HUES64 (cell line): ENCODE results near the gene CCL28.
"Not testable (repeated sequence)": the region's sequence is repeated elsewhere in the genome, so short reads cannot be mapped to it uniquely, and the experiment has no call there.

Experiments
- H3K27ac ChIP-seq: 2 replicates; pipeline ENCODE4 v1.7.0; 2013; ENCODE audit warnings: low read depth, low read length, inconsistent platforms
- H3K27me3 ChIP-seq: 2 replicates; pipeline ENCODE4 v1.6.1; 2013; ENCODE audit warnings: mild to moderate bottlenecking, low read length; ENCODE audit not compliant: insufficient read depth
- H3K36me3 ChIP-seq: 2 replicates; pipeline ENCODE4 v1.6.1; 2013; ENCODE audit warnings: mild to moderate bottlenecking, low read length; ENCODE audit not compliant: insufficient read depth
- H3K4me1 ChIP-seq: 2 replicates; pipeline ENCODE4 v1.6.1; 2013; ENCODE audit warnings: mild to moderate bottlenecking, low read length, moderate library complexity; ENCODE audit not compliant: insufficient read depth
- H3K4me3 ChIP-seq: 2 replicates; pipeline ENCODE4 v1.5.1; 2013; ENCODE audit warnings: mild to moderate bottlenecking, low read length, moderate library complexity
- H3K9ac ChIP-seq: 2 replicates; pipeline ENCODE4 v1.6.1; 2013; ENCODE audit warnings: mild to moderate bottlenecking, low read depth, low read length
- H3K9me3 ChIP-seq: 2 replicates; pipeline ENCODE4 v1.6.1; 2013; ENCODE audit warnings: low read depth, low read length; ENCODE audit not compliant: insufficient read depth
- WGBS: fragments of 150-250, 120-280 bp; methylation state at CpG from one replicate; pipeline ENCODE4 v1.1.7; 2013; ENCODE audit warnings: missing lambda C conversion rate; 5-methylcytosine and 5-hydroxymethylcytosine counted together

Gene CCL28

GRCh38 chr5:43369651-43370050 is 42.5 kb downstream of the CCL28 start:
- no peak overlapping the region for H3K4me3 ChIP-seq
- H3K9me3 ChIP-seq, result peaks cover 20% of the 10 kb centered on the region
- no peak overlapping the region for H3K9ac ChIP-seq
- H3K27me3 ChIP-seq, result no peaks in the 10 kb centered on the region
- H3K36me3 ChIP-seq, result no peaks in the 10 kb centered on the region
- H3K27ac ChIP-seq, result no peak overlapping the region
- H3K4me1 ChIP-seq, result no peaks in the 10 kb centered on the region

DNA sequence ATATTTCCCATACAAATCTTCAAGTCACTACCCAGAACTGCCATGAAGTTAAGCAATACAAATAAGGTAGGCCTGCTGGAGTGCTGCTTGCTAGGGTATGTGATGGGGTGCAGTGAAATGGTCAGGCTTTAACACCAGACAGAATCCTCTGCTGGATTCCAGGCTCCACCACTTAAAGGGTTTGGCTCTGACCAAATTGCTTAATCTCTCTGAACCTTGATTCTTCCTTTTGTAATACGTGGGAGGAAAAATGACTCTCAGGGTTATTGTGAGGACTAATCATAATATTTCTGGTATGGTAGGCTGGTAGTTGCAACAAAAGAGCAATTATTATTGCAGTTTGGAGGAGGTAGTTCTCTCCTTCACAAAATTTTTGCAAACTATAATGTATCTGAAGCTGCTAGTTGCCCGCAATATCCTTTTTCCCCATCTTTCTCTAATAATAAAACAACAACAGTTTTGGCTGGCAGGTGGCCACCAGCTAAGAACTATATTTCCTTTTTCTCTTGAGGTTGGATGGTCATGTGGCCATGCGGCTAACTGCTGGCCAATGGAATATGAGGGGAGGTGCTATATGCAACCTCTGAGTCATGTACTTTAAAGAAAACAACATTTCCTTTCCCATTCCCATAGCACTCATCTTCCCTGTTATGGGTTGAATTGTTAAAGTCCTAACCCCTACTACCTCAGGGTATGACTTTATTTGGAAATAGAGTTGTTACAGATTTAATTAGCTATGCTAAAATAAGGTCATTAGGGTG is 44.1 kb downstream of the CCL28 start:
- peaks cover 20% of the 10 kb centered on the region for H3K9me3 ChIP-seq
- WGBS, result 97% methylated on average over 2 of the region's 3 CpGs

DNA sequence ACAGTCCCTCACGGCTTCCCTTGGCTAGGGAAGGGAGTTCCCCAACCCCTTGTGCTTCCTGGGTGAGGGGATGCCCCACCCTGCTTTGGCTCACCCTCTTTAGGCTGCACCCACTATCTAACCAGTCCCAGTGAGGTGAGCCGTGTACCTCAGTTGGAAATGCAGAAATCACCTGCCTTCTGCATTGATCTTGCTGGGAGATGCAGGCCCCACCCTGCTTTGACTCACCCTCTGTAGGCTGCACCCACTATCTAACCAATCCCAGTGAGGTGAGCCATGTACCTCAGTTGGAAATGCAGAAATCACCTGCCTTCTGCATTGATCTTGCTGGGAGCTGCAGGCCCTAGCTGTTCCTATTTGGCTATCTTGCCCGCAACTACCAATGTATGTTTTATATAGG is 44.7 kb downstream of the CCL28 start:
- H3K4me1 ChIP-seq, result no peaks in the 10 kb centered on the region
- H3K4me3 ChIP-seq, result no peak overlapping the region
- no peaks in the 10 kb centered on the region for H3K36me3 ChIP-seq
- H3K27me3 ChIP-seq, result no peaks in the 10 kb centered on the region
- H3K9ac ChIP-seq, result no peak overlapping the region
- no peak overlapping the region for H3K27ac ChIP-seq
- 91% methylated on average over 3 of the region's 3 CpGs for WGBS
- H3K9me3 ChIP-seq, result peaks cover 20% of the 10 kb centered on the region

More for the DNA sequence above, 44.1 kb downstream of the CCL28 start:
- Histone ChIP-seq H3K4me1 (no peaks in the 10 kb centered on the region), H3K4me3 (no peak overlapping the region), H3K27me3 (no peaks in the 10 kb centered on the region), H3K36me3 (no peaks in the 10 kb centered on the region), H3K9ac (no peak overlapping the region), H3K27ac (no peak overlapping the region)

DNA sequence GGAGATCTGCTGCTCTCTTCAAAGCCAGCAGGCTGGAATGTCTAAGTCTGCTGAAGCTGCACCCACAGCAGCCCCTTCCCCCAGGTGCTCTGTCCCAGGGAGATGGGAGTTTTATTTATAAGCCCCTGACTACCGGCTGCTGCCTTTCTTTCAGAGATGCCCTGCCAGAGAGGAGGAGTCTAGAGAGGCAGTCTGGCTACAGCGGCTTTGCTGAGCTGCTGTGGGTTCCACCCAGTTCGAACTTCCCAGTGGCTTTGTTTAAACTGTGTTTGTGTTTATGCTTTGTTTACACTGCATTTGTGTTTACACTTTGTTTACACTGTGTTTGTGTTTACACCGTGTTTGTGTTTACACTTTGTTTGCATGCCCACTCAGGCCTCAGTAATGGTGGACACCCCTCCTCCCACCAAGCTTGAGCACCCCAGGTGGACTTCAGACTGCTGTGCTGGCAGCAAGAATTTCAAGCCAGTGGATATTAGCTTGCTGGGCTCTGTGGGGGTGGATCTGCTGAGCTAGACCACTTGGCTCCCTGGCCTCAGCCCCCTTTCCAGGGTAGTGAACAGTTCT is 45.4 kb downstream of the CCL28 start:
- peaks cover 20% of the 10 kb centered on the region for H3K9me3 ChIP-seq
- not testable (repeated sequence) for H3K27ac ChIP-seq, H3K9ac ChIP-seq, H3K27me3 ChIP-seq, H3K4me3 ChIP-seq, H3K4me1 ChIP-seq, H3K36me3 ChIP-seq
- WGBS, result 80% methylated on average over 4 of the region's 4 CpGs

- not testable (repeated sequence) for H3K36me3 ChIP-seq, H3K4me1 ChIP-seq, H3K27me3 ChIP-seq, H3K4me3 ChIP-seq, H3K9ac ChIP-seq, H3K27ac ChIP-seq
- peaks cover 27% of the 10 kb centered on the region for H3K9me3 ChIP-seq
- WGBS, result 92% methylated on average over 2 of the region's 2 CpGs
Measured at GRCh38 chr5:43365155-43365554, 47.0 kb downstream of the CCL28 start.

- H3K27ac ChIP-seq, result no peak overlapping the region
- 48% methylated on average over 2 of the region's 2 CpGs for WGBS
Measured at GRCh38 chr5:43363445-43364152, 48.6 kb downstream of the CCL28 start.

DNA sequence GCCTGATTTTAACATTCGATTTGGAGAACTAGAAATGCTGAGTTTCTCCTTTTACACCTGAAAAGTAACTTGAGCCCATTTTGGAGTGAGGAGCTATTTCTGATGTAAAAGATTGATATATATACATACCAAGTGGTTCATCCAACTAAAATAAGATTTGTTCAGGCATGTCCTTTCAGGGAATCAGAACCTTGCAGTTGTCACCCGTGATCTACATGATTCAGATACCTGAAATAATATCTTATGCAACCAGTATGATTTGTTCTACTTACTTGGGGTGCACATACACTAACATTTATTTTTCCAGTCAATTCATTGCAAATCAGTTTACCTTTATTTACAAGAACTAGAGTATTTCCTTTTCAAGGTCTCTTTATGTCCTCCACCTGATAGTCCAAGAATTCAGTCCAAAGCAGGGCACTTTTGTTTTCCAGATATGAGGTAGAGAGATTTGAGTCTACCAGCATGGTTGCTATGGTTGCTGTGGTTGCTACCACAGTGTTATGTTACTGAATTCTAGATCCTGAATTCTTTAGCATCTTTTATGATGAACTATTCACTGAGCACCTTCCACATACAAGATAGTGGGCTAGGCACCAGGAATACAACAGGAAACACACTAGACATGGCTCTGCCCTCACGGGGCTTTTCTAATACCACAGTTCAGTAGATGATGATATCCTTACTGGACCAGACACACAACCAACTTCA is 49.3 kb downstream of the CCL28 start:
- Histone ChIP-seq H3K36me3 (no peaks in the 10 kb centered on the region), H3K9ac (no peak overlapping the region), H3K27ac (no peak overlapping the region), H3K27me3 (no peaks in the 10 kb centered on the region), H3K4me1 (no peaks in the 10 kb centered on the region), H3K9me3 (peaks cover 34% of the 10 kb centered on the region), H3K4me3 (no peak overlapping the region)
- WGBS, result 92% methylated on average over 3 of the region's 3 CpGs

More at GRCh38 chr5:43363445-43364152, 48.6 kb downstream of the CCL28 start:
- H3K4me1 ChIP-seq, result no peaks in the 10 kb centered on the region
- H3K4me3 ChIP-seq, result no peak overlapping the region
- no peaks in the 10 kb centered on the region for H3K36me3 ChIP-seq
- H3K27me3 ChIP-seq, result no peaks in the 10 kb centered on the region
- H3K9ac ChIP-seq, result no peak overlapping the region
- peaks cover 41% of the 10 kb centered on the region for H3K9me3 ChIP-seq

- H3K9ac ChIP-seq, result no peak overlapping the region
- H3K27ac ChIP-seq, result no peak overlapping the region
- no peak overlapping the region for H3K4me3 ChIP-seq
- no peaks in the 10 kb centered on the region for H3K27me3 ChIP-seq
- peaks cover 22% of the 10 kb centered on the region for H3K9me3 ChIP-seq
- no peaks in the 10 kb centered on the region for H3K36me3 ChIP-seq
- no peaks in the 10 kb centered on the region for H3K4me1 ChIP-seq
Measured at GRCh38 chr5:43358726-43359125, 53.5 kb downstream of the CCL28 start.

GRCh38 chr5:43358301-43358700 is 53.9 kb downstream of the CCL28 start:
- Histone ChIP-seq H3K27ac (no peak overlapping the region), H3K36me3 (no peaks in the 10 kb centered on the region), H3K9me3 (peaks cover 22% of the 10 kb centered on the region), H3K4me3 (no peak overlapping the region), H3K9ac (no peak overlapping the region), H3K27me3 (no peaks in the 10 kb centered on the region), H3K4me1 (no peaks in the 10 kb centered on the region)
- 85% methylated on average over 3 of the region's 3 CpGs for WGBS

DNA sequence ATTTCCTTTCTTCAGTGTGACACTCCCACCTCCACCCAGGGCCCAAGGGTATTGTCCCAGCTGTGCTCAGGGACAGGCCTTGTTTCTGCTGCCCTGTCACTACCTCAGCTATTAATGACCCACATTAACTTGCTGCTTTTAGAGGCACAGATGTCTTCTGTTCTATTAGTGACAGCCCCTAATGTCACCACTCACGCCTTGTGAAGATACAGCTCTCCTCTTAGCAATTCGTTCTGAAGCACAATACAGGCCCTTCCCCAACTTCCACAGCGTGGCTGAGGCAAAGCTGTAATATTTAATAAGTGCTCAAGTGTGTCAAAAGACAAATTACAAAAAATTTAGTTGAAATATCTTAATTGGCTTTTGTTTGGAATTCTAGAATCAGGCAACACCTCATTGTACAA is 54.3 kb downstream of the CCL28 start:
- no peaks in the 10 kb centered on the region for H3K36me3 ChIP-seq
- no peak overlapping the region for H3K4me3 ChIP-seq
- WGBS, result 81% methylated on average over 2 of the region's 3 CpGs
- no peaks in the 10 kb centered on the region for H3K27me3 ChIP-seq
- peaks cover 22% of the 10 kb centered on the region for H3K9me3 ChIP-seq
- no peaks in the 10 kb centered on the region for H3K4me1 ChIP-seq
- no peak overlapping the region for H3K27ac ChIP-seq
- H3K9ac ChIP-seq, result no peak overlapping the region

- no peak overlapping the region for H3K4me3 ChIP-seq
- peaks cover 22% of the 10 kb centered on the region for H3K9me3 ChIP-seq
- no peak overlapping the region for H3K27ac ChIP-seq
- no peaks in the 10 kb centered on the region for H3K36me3 ChIP-seq
- no peaks in the 10 kb centered on the region for H3K4me1 ChIP-seq
- 88% methylated on average over 2 of the region's 2 CpGs for WGBS
- no peak overlapping the region for H3K9ac ChIP-seq
- H3K27me3 ChIP-seq, result no peaks in the 10 kb centered on the region
Measured at GRCh38 chr5:43357067-43357466, 55.1 kb downstream of the CCL28 start.
